Activated T-cell treated with anti-CD3 and anti-CD28 coated beads for 4 hours (primary cell): Measurements from ENCODE around the gene BBS1.
"Not testable (repeated sequence)": the region's sequence is repeated elsewhere in the genome, so short reads cannot be mapped to it uniquely, and the experiment has no call there.

Source experiments
- DNase-seq: peaks from one replicate; pipeline ENCODE4 v3.0.0-alpha.2; 2020

BBS1 gene

DNA sequence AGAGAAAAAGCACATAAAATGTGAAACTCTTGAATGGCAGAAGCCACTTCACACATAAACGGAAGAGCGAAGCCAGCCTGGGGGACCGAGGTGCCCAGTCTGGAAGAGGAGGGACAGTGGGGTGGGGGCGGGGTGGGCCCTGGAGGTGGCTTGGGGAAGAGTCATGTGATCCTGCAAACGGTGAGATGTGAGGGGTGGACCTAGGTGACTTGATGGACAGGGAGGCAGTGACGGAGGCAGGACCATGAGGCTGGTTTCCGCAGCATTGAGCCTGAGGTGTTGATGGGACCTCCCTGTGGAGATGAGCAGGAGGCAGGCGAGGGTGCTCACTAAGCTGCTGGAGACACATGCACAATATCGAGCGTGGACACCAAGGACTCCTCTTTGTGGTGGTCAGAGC lies 18.6 kb downstream of the BBS1 start:
- no peak for DNase-seq

GRCh38 chr11:66529655-66530054 lies 19.2 kb downstream of the BBS1 start:
- no peak for DNase-seq

DNA sequence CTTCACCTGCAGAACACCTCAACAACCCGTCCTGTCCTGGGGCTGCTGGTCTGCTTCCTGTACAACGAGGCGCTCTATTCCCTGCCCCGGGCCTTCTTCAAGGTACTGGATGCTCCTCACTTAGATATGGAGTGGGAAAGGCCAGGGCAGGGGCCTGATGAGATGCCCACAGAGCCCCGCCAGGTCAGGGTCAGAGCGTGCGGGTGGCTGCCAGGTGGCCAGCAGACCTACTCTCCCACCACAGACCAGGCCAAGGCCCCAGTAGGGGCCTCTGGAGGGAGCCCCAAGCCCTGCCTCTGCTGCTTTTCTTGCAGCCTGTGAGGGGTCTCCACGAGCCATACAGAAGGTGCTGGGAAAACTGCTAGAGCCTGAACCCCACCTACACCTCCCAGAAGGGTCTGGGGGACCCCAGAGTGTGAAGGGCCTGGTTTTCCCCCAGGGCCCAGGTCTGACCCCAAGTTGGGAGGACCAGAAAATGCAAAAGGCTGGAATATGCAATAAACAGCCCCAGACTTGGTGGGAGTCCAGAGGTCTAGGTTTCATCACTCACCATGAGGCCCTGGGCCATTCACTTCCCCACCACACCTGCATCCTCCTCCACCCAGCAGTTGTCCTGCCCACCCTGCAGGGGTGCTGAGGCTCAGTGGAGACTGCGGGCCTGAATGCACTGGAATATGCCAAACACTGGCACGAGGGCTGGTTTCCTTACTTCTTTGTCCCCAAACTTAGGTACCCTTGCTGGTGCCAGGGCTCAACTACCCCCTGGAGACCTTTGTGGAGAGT lies 20.7 kb downstream of the BBS1 start:
- DNase-seq: no peak

- DNase-seq: no peak
These were observed 21.4 kb downstream of the BBS1 start for GRCh38 chr11:66531841-66532240.

DNA sequence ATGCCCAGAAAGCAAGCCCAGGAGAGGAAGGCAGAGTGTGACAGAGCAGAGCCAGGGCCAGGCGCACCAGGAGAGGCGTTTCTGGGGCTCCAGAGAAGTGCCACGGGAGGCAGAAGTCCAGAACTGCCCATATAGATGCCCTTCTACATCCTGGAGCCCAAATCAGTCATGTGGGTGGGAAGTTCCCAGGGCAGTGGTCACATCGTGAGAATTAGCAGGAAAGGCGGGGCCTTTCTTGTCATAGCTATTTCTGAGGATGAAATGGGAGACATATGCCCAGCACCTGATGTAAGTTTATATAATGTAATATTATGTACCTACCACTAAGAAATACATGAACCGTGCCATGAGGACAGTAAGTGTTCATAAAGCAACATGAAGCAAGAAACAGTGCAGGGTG lies 22.3 kb downstream of the BBS1 start:
- no peak for DNase-seq

DNA sequence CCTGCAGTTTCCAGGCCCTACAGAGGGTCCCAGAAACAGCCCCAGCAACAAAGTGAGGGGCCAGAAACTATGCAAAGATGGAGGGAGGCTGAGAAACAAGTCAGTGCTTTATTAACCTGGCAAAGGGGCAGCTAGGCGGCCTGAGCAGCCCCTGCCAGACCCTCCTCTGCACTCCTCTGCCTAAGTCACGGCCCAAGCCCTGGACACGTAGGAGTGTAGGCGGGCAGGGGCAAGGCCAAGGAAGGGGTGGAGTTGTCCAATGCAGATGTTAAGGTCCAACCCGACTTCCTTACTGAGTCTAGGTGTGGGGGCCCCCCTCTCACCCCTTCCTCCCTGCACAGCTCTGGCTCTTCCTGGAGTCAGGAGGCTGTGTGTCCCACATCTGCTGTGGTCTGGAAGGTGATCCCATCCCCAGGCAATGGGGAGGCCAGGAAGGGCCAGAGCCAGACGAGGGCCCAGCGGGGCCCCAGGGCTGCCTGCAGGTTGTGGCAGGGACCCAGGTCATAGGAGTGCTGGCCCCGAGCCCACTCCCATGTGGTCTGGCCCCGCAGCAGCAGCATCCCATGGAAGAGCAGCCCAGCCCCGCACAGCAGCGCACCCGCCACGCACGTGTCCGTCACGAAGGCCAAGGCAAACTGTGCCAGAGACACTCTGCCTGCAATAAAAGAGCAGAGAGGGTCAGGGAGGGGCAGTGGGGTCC lies 28.9 kb downstream of the BBS1 start:
- DNase-seq: no peak

- DNase-seq: no peak
These were observed 29.4 kb downstream of the BBS1 start for GRCh38 chr11:66539870-66540213.

- not testable (repeated sequence) for DNase-seq
These were observed 30.2 kb downstream of the BBS1 start for GRCh38 chr11:66540598-66540997.

DNA sequence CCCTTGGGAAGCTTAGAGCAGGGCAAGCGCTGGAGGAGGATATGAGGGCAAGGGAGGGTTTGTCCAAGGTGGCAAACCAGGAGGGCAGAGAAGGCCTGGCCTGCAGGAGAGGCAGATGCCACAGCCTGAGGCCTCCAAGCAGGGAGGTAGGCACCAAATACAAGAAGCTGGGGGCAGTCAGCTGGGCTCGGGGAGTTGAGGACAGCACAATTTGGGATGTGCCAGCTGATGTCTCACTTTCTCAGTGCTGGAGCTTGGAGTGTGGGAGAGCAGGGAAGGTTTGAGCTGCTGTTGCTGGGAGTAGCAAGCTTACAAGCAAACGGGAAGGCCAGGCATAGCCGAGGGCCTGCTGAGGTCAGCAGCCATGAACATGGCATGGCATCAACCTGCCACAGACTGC lies 31.5 kb downstream of the BBS1 start:
- DNase-seq: no peak

- DNase-seq: no peak
These were observed 31.9 kb downstream of the BBS1 start for GRCh38 chr11:66542362-66542761.

DNA sequence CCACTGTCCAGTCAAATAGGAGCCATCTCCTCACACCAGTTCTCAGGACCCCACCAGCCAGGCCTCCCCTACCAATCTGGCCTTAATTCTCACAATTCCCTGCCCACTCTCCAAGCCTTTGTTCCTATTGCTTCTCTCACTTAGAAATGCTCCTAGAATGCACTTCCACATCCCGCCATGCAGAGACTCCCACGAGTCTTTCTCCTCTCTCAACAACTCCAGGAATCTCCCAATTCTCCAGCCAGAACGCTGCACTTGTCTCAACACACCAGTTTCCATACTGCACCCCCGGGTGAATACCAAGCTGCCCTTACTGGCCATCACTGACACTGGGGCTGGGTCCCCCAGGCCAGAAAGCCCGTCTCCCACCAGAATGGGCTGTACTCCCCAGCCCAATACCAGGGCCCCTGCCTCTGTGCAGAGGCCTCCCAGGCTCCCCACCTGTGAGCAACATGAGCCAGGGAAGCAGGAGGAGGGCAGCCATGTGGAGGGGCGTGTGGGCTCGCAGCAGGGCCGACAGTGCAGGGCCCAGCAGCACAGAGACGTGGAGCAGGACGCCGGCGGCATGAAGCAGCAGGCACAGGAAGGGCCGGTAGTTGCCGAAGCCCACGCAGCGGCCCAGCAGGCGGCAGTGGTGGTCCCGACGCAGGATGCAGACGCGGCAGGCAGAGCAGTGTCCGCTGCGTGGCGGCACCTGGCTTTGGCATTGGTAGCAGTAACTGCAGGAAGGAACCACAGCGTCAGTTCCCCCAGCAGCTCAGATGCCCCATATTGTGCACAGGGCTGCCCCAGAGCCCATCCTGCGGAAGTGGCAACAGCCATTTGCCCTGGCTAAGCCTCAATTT lies 33.0 kb downstream of the BBS1 start:
- peak; percentile 9 for DNase-seq

DNA sequence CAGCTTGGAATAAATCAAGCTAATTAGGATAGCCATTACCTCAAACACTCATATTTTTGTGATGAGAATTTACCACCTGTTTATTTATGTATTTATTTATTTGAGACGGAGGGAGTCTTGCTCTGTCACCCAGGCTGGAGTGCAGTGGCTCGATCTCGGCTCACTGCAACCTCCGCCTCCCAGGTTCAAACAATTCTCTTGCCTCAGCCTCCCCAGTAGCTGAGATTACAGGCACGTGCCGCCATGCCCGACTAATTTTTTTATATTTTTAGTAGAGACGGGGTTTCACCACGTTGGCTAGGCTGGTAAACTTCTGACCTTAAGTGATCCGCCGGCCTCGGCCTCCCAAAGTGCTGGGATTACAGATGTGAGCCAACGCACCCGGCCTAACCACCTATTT lies 34.5 kb downstream of the BBS1 start:
- not testable (repeated sequence) for DNase-seq

GRCh38 chr11:66545701-66546367 lies 35.4 kb downstream of the BBS1 start, which contains the start of gene ZDHHC24:
Gene ZDHHC24, minus strand, starts transcription at chr11:66546048. Its CDS starts 45 bp downstream, at chr11:66546003.
- peak; percentile 73 for DNase-seq

- DNase-seq: no peak
These were observed 36.0 kb downstream of the BBS1 start, which contains the start of gene ACTN3 for GRCh38 chr11:66546368-66546965. Gene ACTN3, plus strand, starts transcription at chr11:66546903. Its CDS starts 35 bp downstream, at chr11:66546938.

DNA sequence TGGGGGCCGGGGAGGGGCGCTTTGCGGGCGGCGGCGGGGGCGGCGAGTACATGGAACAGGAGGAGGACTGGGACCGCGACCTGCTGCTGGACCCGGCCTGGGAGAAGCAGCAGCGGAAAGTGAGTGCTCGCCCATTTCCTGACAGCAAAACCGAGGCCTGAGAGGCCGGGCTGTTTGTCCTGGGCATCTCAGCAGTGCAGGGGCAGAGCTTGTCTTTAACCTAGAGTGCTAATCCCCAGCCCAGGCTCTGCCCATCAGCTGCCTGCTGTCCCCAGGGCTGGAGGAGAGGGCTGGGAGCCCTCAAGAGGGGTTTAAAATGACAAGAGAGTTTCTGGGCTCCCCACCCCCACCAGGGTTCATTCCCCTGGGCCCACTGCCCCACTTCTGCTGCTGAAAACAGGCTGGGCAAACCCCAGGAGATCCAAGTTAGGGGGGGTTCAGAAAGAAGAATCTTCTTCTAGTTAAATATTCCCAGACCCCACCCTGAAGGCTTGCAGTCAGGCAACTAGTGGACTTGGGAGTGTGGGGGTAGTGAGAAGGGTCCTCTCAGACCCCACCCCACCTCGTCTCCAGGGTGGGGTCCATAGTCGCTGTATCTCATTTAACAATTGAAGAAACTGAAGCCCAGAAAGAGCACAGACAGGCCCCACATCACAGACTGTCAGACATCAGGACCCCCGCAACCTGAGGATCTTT lies 36.7 kb downstream of the BBS1 start:
- DNase-seq: no peak

DNA sequence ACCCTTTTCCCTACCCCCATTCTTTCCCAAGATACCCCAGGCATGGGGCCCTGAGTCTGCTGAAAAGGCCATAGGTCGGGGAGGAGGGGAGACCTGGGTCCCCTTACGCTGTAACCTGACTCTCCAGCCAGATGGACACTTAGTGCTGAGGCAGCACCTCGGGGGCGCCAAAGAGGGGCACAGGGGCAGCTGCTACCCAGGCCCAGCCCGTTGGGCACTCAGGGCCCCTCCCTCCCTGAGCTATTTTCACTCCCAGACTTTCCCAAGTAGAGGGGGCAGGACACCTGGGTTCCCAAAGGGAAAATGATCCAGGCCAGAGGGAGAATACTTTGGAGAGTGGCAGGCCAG lies 37.2 kb downstream of the BBS1 start:
- no peak for DNase-seq

GRCh38 chr11:66548041-66548440 lies 37.6 kb downstream of the BBS1 start:
- no peak for DNase-seq

DNA sequence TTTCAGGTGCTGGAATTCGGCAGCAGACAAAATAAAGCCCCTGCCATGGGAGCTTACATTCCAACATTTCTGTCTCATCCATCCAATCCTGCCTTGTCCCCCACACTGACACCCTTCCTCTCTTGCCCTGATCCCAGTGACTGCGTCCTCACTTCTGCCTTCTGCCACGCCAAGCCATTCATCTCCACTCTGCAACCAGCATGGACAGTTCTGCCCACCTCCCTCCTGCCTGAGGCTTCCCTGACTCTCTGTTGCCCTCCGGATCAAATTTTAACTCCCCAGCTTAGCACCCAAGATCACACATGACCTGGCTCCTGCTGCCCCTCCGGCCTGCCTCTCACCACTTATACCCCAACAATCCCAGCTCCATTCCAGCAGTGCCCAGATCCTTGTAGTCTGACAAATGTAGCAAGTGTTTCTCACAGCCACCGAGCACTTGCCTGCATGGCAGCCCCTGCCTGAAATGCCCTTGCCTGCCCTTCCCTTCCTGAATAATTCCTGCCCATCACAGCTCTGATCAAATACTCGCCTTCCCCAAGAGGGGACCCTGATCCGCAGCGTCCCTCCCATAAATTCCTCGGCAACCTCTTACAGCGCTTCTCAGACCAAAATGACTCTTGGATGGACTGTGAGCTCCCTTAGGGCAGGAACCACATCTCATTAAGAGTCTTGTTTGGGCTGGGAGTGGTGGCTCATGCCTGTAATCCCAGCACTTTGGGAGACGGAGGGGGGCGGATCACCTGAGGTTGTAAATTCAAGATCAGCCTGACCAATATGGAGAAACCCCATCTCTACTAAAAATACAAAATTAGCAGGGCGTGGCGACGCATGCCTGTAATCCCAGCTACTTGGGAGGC lies 38.6 kb downstream of the BBS1 start:
- DNase-seq: no peak

DNA sequence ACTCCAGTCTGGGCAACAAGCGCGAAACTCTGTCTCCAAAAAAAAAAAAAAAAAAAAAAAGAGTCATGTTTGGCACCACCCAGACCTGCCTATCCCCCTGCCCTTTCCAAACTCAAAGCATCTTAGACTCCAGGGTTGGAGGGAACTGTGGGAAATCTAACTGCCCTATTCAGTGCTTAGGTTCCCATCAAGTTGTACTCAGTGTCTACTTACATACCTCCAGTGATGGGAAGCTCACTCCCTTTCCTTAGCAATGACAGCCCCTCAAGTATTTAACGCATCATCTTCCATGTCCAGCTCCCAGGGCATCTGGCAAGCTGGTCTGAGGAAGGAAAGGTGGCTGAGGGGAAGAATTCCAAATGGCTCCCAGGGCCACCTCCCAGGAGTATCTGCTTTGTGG lies 39.3 kb downstream of the BBS1 start:
- no peak for DNase-seq

GRCh38 chr11:66550887-66551286 lies 40.5 kb downstream of the BBS1 start:
- DNase-seq: no peak

DNA sequence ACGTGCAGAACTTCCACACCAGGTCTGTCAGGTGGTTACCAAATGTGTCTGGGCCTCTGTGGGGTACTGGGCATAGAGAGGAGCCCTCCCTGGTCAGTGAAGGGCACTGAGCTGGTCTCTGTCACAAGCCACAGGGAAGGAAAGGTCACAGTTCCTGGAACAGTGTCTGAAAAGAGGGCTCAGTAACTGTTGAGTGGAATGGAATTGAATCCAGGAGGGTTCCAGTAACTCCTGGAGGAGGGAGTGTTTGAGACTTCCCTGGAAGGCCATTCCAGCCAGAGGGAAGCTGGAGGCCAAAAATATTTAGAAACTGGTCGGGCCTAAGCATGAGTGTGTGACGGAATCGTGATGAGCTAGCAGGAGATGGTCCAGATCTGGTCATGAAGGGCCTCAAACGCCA lies 44.2 kb downstream of the BBS1 start:
- no peak for DNase-seq
